HUES64 (cell line): ENCODE results near the gene PBX3.

Experiments
- H3K27ac ChIP-seq: 2 replicates; pipeline ENCODE4 v1.7.0; 2013; ENCODE audit warnings: low read depth, low read length, inconsistent platforms
- H3K27me3 ChIP-seq: 2 replicates; pipeline ENCODE4 v1.6.1; 2013; ENCODE audit warnings: mild to moderate bottlenecking, low read length; ENCODE audit not compliant: insufficient read depth
- H3K36me3 ChIP-seq: 2 replicates; pipeline ENCODE4 v1.6.1; 2013; ENCODE audit warnings: mild to moderate bottlenecking, low read length; ENCODE audit not compliant: insufficient read depth
- H3K4me1 ChIP-seq: 2 replicates; pipeline ENCODE4 v1.6.1; 2013; ENCODE audit warnings: mild to moderate bottlenecking, low read length, moderate library complexity; ENCODE audit not compliant: insufficient read depth
- H3K4me3 ChIP-seq: 2 replicates; pipeline ENCODE4 v1.5.1; 2013; ENCODE audit warnings: mild to moderate bottlenecking, low read length, moderate library complexity
- H3K9ac ChIP-seq: 2 replicates; pipeline ENCODE4 v1.6.1; 2013; ENCODE audit warnings: mild to moderate bottlenecking, low read depth, low read length
- H3K9me3 ChIP-seq: 2 replicates; pipeline ENCODE4 v1.6.1; 2013; ENCODE audit warnings: low read depth, low read length; ENCODE audit not compliant: insufficient read depth
- WGBS: fragments of 150-250, 120-280 bp; methylation state at CpG from one replicate; pipeline ENCODE4 v1.1.7; 2013; ENCODE audit warnings: missing lambda C conversion rate; 5-methylcytosine and 5-hydroxymethylcytosine counted together

PBX3 gene

GRCh38 chr9:125949703-125950460, 202.7 kb downstream of the PBX3 start:
- Histone ChIP-seq H3K27ac (peak overlapping the region; percentile 89; the same call in 1 of the 2 replicates), H3K4me1 (peaks cover 32% of the 10 kb centered on the region), H3K9me3 (peaks cover 15% of the 10 kb centered on the region), H3K4me3 (no peak overlapping the region), H3K36me3 (peaks cover 16% of the 10 kb centered on the region), H3K27me3 (no peaks in the 10 kb centered on the region), H3K9ac (no peak overlapping the region)
- WGBS: 91% methylated on average over 9 of the region's 9 CpGs

- Histone ChIP-seq H3K36me3 (peaks cover 7% of the 10 kb centered on the region), H3K4me1 (peaks cover 38% of the 10 kb centered on the region), H3K9ac (peak overlapping the region; percentile 22; the same call in 1 of the 2 replicates), H3K27ac (peak overlapping the region; percentile 89), H3K9me3 (peaks cover 9% of the 10 kb centered on the region), H3K4me3 (peak overlapping the region; percentile 11; the same call in 1 of the 2 replicates), H3K27me3 (no peaks in the 10 kb centered on the region)
- WGBS: 39% methylated on average over 4 of the region's 4 CpGs
These were observed 203.8 kb downstream of the PBX3 start for GRCh38 chr9:125950880-125951471.

GRCh38 chr9:125953314-125954019, 206.3 kb downstream of the PBX3 start:
- no peak overlapping the region for H3K9ac ChIP-seq
- H3K27me3 ChIP-seq: no peaks in the 10 kb centered on the region
- H3K4me3 ChIP-seq: no peak overlapping the region
- 93% methylated on average over 9 of the region's 12 CpGs for WGBS
- no peaks in the 10 kb centered on the region for H3K36me3 ChIP-seq
- no peaks in the 10 kb centered on the region for H3K9me3 ChIP-seq
- no peak overlapping the region for H3K27ac ChIP-seq
- peaks cover 46% of the 10 kb centered on the region for H3K4me1 ChIP-seq

- peaks cover 27% of the 10 kb centered on the region for H3K4me1 ChIP-seq
- no peak overlapping the region for H3K4me3 ChIP-seq
- H3K9ac ChIP-seq: no peak overlapping the region
- WGBS: 93% methylated on average over 5 of the region's 5 CpGs
- no peak overlapping the region for H3K27ac ChIP-seq
- H3K9me3 ChIP-seq: no peaks in the 10 kb centered on the region
- peaks cover 7% of the 10 kb centered on the region for H3K36me3 ChIP-seq
- no peaks in the 10 kb centered on the region for H3K27me3 ChIP-seq
These were observed 208.9 kb downstream of the PBX3 start for GRCh38 chr9:125956102-125956501.

- Histone ChIP-seq H3K36me3 (peaks cover 35% of the 10 kb centered on the region), H3K9ac (no peak overlapping the region), H3K9me3 (no peaks in the 10 kb centered on the region), H3K4me1 (peaks cover 18% of the 10 kb centered on the region), H3K27me3 (no peaks in the 10 kb centered on the region), H3K27ac (no peak overlapping the region), H3K4me3 (no peak overlapping the region)
- 98% methylated on average over 2 of the region's 3 CpGs for WGBS
These were observed 212.1 kb downstream of the PBX3 start for GRCh38 chr9:125959315-125959714.

GRCh38 chr9:125959951-125960619, 212.9 kb downstream of the PBX3 start:
- Histone ChIP-seq H3K27me3 (no peaks in the 10 kb centered on the region), H3K9me3 (no peaks in the 10 kb centered on the region), H3K9ac (no peak overlapping the region), H3K4me1 (peaks cover 18% of the 10 kb centered on the region), H3K27ac (no peak overlapping the region), H3K36me3 (peaks cover 42% of the 10 kb centered on the region), H3K4me3 (no peak overlapping the region)
- WGBS: over 99% methylated on average over 6 of the region's 6 CpGs

- 94% methylated on average over 8 of the region's 8 CpGs for WGBS
These were observed 213.5 kb downstream of the PBX3 start for GRCh38 chr9:125960626-125961025.

GRCh38 chr9:125961072-125961471, 213.9 kb downstream of the PBX3 start:
- H3K9me3 ChIP-seq: no peaks in the 10 kb centered on the region
- H3K27ac ChIP-seq: no peak overlapping the region
- peaks cover 11% of the 10 kb centered on the region for H3K4me1 ChIP-seq
- H3K9ac ChIP-seq: no peak overlapping the region
- no peak overlapping the region for H3K4me3 ChIP-seq
- 83% methylated on average over 7 of the region's 7 CpGs for WGBS
- H3K27me3 ChIP-seq: no peaks in the 10 kb centered on the region
- peaks cover 52% of the 10 kb centered on the region for H3K36me3 ChIP-seq

More at GRCh38 chr9:125960626-125961025, 213.5 kb downstream of the PBX3 start:
- Histone ChIP-seq H3K27me3 (no peaks in the 10 kb centered on the region), H3K4me1 (peaks cover 15% of the 10 kb centered on the region), H3K9me3 (no peaks in the 10 kb centered on the region), H3K27ac (no peak overlapping the region), H3K36me3 (peaks cover 47% of the 10 kb centered on the region), H3K9ac (no peak overlapping the region), H3K4me3 (no peak overlapping the region)

- peaks cover 61% of the 10 kb centered on the region for H3K36me3 ChIP-seq
- WGBS: 94% methylated on average over 1 of the region's 2 CpGs
These were observed 216.8 kb downstream of the PBX3 start for GRCh38 chr9:125963932-125964331.

GRCh38 chr9:125964702-125965225, 217.6 kb downstream of the PBX3 start:
- Histone ChIP-seq H3K9ac (no peak overlapping the region), H3K27ac (no peak overlapping the region), H3K4me3 (no peak overlapping the region), H3K36me3 (peaks cover 61% of the 10 kb centered on the region), H3K27me3 (no peaks in the 10 kb centered on the region), H3K9me3 (no peaks in the 10 kb centered on the region), H3K4me1 (0 out of 2 replicates have a peak, but pooled peaks cover 4% of the 10 kb centered on the region)
- 96% methylated on average over 6 of the region's 6 CpGs for WGBS

More at GRCh38 chr9:125963932-125964331, 216.8 kb downstream of the PBX3 start:
- no peak overlapping the region for H3K9ac ChIP-seq
- H3K9me3 ChIP-seq: no peaks in the 10 kb centered on the region
- no peak overlapping the region for H3K27ac ChIP-seq
- H3K27me3 ChIP-seq: no peaks in the 10 kb centered on the region
- H3K4me1 ChIP-seq: 0 out of 2 replicates have a peak, but pooled peaks cover 4% of the 10 kb centered on the region
- no peak overlapping the region for H3K4me3 ChIP-seq
